ENCODE results near the gene NPHP1.

- TF ChIP-seq EZH2 (IDR thresholded peaks at IDR 0.05) (no peak), POLR2AphosphoS5 (IDR thresholded peaks at IDR 0.05; ENCODE audit: borderline replicate concordance, low read depth, low read length) (no peak), FOXP2 (optimal IDR thresholded peaks at IDR 0.05; ENCODE audit: control extremely low read depth, extremely low read length, insufficient read depth) (no peak)
Observed at GRCh38 chr2:110167326-110168000, 37.4 kb downstream of the NPHP1 start.

Data from SK-N-MC (cell line).